Naive thymus-derived CD8-positive, alpha-beta T cell (primary cell): ENCODE measurements around the gene RAPGEFL1. TPM values are rescaled to one million over a fixed set of nuclear protein-coding genes. Genes with fewer than 3 reads are reported as not detected.
"Not testable (repeated sequence)": the region's sequence is repeated elsewhere in the genome, so short reads cannot be mapped to it uniquely, and the experiment has no call there.

ENCODE experiments used
- ATAC-seq, 2 donors: fragments of 150-1000 bp; cut with Tn5 transposase in 1 of 2; sonication (Bioruptor Pico), chemical (Tn5 transposase) in 1 of 2; 1 replicate in 1 of 2; 2 replicates in 1 of 2; pipeline ENCODE4 v1.10.0; 2021; ENCODE audit warnings: mild to moderate bottlenecking in 2 of 2, moderate library complexity in 2 of 2
- POLR2A ChIA-PET: fragments of 350-600 bp; sonication (Branson Sonifier 250); formaldehyde crosslinking; loops from one replicate; lab custom pipeline; 2021; ENCODE audit warnings: antibody characterized with exemption; lab: Charles Lee
- DNase-seq, 10 donors: peaks; one replicate each; pipeline versions ENCODE4 v3.0.0 to v3.0.0-alpha.2; 2020 to 2022
- H3K27ac Mint-ChIP-seq, 10 donors: one replicate each; pipeline ENCODE4 v1.8.0; 2020 to 2022; ENCODE audit warnings: mild to moderate bottlenecking in 10 of 10, mixed read lengths in 10 of 10, moderate library complexity in 4 of 10, inconsistent platforms in 1 of 10
- H3K27me3 Mint-ChIP-seq, 5 donors: one replicate each; pipeline ENCODE4 v1.8.0; 2021 to 2022; ENCODE audit warnings: mixed read lengths in 5 of 5
- H3K36me3 Mint-ChIP-seq, 3 donors: one replicate each; pipeline ENCODE4 v1.8.0; 2020 to 2022; ENCODE audit warnings: mixed read lengths in 3 of 3, mild to moderate bottlenecking in 2 of 3, inconsistent platforms in 1 of 3
- H3K4me1 Mint-ChIP-seq, 4 donors: one replicate each; pipeline ENCODE4 v1.8.0; 2021 to 2022; ENCODE audit warnings: mixed read lengths in 4 of 4
- H3K4me3 Mint-ChIP-seq, 10 donors: one replicate each; pipeline ENCODE4 v1.8.0; 2020 to 2022; ENCODE audit warnings: mild to moderate bottlenecking in 10 of 10, mixed read lengths in 10 of 10, moderate library complexity in 6 of 10, inconsistent platforms in 1 of 10
- H3K9me3 Mint-ChIP-seq, 9 donors: one replicate each; pipeline ENCODE4 v1.8.0; 2020 to 2022; ENCODE audit warnings: mixed read lengths in 9 of 9, mild to moderate bottlenecking in 3 of 9, inconsistent platforms in 1 of 9, moderate library complexity in 1 of 9
- polyA plus RNA-seq, 3 donors: library from polyadenylated mRNA; unstranded; fragments of 300-500 nt; fragmentation: Illumina TruSeq; gene quantifications; one replicate each; pipeline ENCODE4 v1.2.3, GENCODE V29; 2021
- total RNA-seq, 8 experiments: library from RNA in 2 of 8; stranded (reverse) in 2 of 8; gene quantifications; one replicate each; pipeline ENCODE4 v1.2.3 and lab custom pipeline; 2021 to 2026

Gene RAPGEFL1
- 1 to 10 TPM; 5.9 to 6.4 TPM for total RNA-seq
- polyA plus RNA-seq: under 1 TPM in 2 of 3 donors, not detected in 1; 0.12 to 0.65 TPM
- total RNA-seq (lab: John Stamatoyannopoulos, UW): 3.1 to 6.9 (median 4.5) reads per million in 6 experiments

- Mint-ChIP-seq H3K9me3 (no peaks in the 10 kb centered on the region), H3K4me3 (peak within 1 kb of the TSS; percentile 54 to 77 (median 68)), H3K27me3 (no peaks in the 10 kb centered on the region), H3K4me1 (peaks cover 9 to 16% (median 12%) of the 10 kb centered on the region in 4 donors), H3K27ac (peak within 1 kb of the TSS in 7 of 10 donors; percentile 48 to 87 (median 73)), H3K36me3 (peaks cover 0 to 25% (median 0%) of the 10 kb centered on the region in 3 donors)
- DNase-seq (peak; percentile 60 to 88 (median 72)), ATAC-seq (peak; percentile 95 to 98)
- POLR2A ChIA-PET: interaction anchor here (1.0 to 2.4 kb wide), 2 partner anchors 14 to 102 kb away, joined by 4 to 11 read pairs; no protein-coding TSS in a partner anchor
Observed at GRCh38 chr17:40177275-40177874, at the start of gene RAPGEFL1. Gene RAPGEFL1 (plus strand): TSS chr17:40177470. CDS start chr17:40177862, 392 bp downstream.

DNA sequence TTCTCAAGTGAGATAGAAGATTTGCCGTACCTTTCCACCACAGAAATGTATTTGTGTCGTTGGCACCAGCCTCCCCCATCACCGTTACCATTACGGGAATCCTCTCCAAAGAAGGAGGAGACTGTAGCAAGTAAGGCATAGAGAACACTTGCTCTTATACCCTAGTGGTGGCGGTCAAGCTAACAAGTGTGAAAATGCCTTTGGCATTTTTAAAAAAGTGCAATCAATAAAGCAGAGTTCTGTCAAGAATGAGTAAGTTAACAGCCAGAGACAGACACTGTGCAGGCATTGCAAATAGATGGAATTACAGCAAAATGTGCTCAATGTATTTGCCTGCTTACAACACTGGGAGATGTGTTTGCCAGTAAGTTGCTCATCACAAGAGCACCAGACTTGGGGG lies 47.8 kb upstream of the RAPGEFL1 start:
- POLR2A ChIA-PET: interaction anchor here (1.5 to 3.7 kb wide), 2 partner anchors 10 kb away, joined by 6 to 18 read pairs; partner anchors contain the start of gene CASC3
- Mint-ChIP-seq H3K4me1 (peaks cover 8 to 29% (median 27%) of the 10 kb centered on the region in 4 donors), H3K27me3 (no peaks in the 10 kb centered on the region), H3K4me3 (no peak overlapping the region), H3K27ac (peak overlapping the region in 7 of 10 donors; percentile 42 to 85 (median 77)), H3K36me3 (peaks cover 0 to 90% (median 13%) of the 10 kb centered on the region in 3 donors), H3K9me3 (no peaks in the 10 kb centered on the region)
- ATAC-seq (no peak), DNase-seq (no peak)

DNA sequence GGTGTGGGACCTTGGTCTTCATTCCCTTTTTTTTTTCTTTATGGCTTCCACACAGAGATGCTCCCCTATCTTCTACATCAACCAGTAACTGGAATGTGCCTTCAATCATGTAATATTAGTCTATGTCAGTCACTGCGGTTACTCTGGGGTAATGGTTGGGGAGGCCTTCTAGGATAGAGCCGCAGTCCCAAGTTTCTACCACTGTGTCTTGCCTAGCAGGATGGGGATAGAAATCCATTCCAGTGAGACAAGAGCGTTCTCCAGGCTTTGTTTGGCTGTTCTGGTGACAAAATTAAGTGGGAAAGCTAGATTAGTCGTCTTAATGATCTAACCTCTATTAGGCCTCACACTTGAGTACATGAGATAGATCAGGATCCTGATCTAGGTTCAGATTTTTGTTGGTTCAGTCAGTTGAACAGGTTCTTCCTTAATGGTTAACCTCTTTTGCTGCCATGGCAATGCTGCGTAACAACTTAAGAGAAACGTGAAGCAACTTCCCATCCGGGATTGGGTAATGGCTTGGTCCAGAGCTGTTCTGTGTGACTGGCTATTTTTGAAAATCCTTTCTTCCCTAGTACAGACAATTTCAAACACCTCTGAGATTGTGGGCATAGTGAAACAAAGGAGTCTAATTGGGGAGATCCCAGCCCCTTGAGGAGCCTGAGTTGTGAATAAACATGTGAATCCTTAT lies 46.8 kb upstream of the RAPGEFL1 start:
- H3K9me3 Mint-ChIP-seq: no peaks in the 10 kb centered on the region
- peak overlapping the region in 8 of 10 donors; percentile 20 to 87 (median 58) for H3K27ac Mint-ChIP-seq
- H3K4me1 Mint-ChIP-seq: peaks cover 8 to 30% (median 24%) of the 10 kb centered on the region in 4 donors
- POLR2A ChIA-PET: interaction anchor here (0.5 to 3.7 kb wide), 4 partner anchors 9 to 22 kb away, joined by 4 to 18 read pairs (median 5); partner anchors contain the start of gene CASC3
- H3K36me3 Mint-ChIP-seq: peaks cover 0 to 96% (median 14%) of the 10 kb centered on the region in 3 donors
- no peak overlapping the region for H3K4me3 Mint-ChIP-seq
- DNase-seq (no peak), ATAC-seq (no peak)
- no peaks in the 10 kb centered on the region for H3K27me3 Mint-ChIP-seq

DNA sequence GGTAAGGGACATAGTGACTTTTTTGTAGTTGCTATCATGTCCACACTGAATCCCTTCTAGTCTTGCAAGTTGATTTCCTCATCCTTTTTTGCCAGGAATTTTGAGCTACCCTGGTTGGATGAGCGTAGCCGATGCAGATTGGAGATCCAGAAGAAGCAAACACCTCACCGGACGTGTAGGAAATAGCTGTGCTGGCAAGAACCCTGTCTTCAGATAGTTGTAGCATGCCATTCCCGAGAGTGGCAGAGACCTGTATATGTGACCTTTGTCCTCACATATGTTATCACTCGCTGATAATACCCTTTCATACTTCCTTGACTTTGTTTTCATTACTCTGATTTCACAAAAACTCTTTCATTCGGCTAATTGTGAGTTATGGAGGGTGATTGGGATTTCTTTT lies 43.1 kb upstream of the RAPGEFL1 start:
- peak overlapping the region in 9 of 10 donors; percentile 30 to 84 (median 61) for H3K27ac Mint-ChIP-seq
- H3K27me3 Mint-ChIP-seq: no peaks in the 10 kb centered on the region
- ATAC-seq: no peak
- no peaks in the 10 kb centered on the region for H3K9me3 Mint-ChIP-seq
- peaks cover 11 to 28% (median 26%) of the 10 kb centered on the region in 4 donors for H3K4me1 Mint-ChIP-seq
- POLR2A ChIA-PET: interaction anchor here (1.7 to 4.2 kb wide), 2 partner anchors 11 to 24 kb away, joined by 3 to 31 read pairs; partner anchors contain the start of gene MSL1
- DNase-seq: no peak
- H3K4me3 Mint-ChIP-seq: no peak overlapping the region
- H3K36me3 Mint-ChIP-seq: peaks cover 0 to 83% (median 18%) of the 10 kb centered on the region in 3 donors

- Mint-ChIP-seq H3K4me3 (no peak overlapping the region), H3K36me3 (peaks cover 0 to 69% (median 14%) of the 10 kb centered on the region in 3 donors)
- POLR2A ChIA-PET: interaction anchor here (1.7 to 6.3 kb wide), 3 partner anchors 12 to 23 kb away, joined by 3 to 98 read pairs (median 31); partner anchors contain the start of gene MSL1
Observed at GRCh38 chr17:40135817-40136216, 41.5 kb upstream of the RAPGEFL1 start.

GRCh38 chr17:40139566-40140058 lies 37.7 kb upstream of the RAPGEFL1 start:
- Mint-ChIP-seq H3K4me1 (peaks cover 14 to 51% (median 41%) of the 10 kb centered on the region in 4 donors), H3K27ac (peak overlapping the region; percentile 95 to 100 (median 99)), H3K4me3 (peak overlapping the region; percentile 86 to 98 (median 95)), H3K27me3 (peaks cover 0 to 1% (median 0%) of the 10 kb centered on the region in 5 donors), H3K9me3 (peaks cover 0 to 4% (median 0%) of the 10 kb centered on the region in 9 donors), H3K36me3 (peaks cover 0 to 54% (median 14%) of the 10 kb centered on the region in 3 donors)
- POLR2A ChIA-PET: interaction anchor here (0.6 to 6.3 kb wide), 22 partner anchors 10 to 1549 kb away, joined by 3 to 98 read pairs (median 6); partner anchors contain the start of genes EIF1, MED24, MSL1 and NR1D1
- peak in 1 of 10 donors; percentile 11 for DNase-seq
- peak in 1 of 2 donors; percentile 26 for ATAC-seq

More at GRCh38 chr17:40135817-40136216, 41.5 kb upstream of the RAPGEFL1 start:
- ATAC-seq (no peak), DNase-seq (no peak)
- Mint-ChIP-seq H3K27me3 (peaks cover 0 to 1% (median 0%) of the 10 kb centered on the region in 5 donors), H3K4me1 (peaks cover 15 to 38% (median 31%) of the 10 kb centered on the region in 4 donors), H3K27ac (peak overlapping the region in 9 of 10 donors; percentile 30 to 86 (median 70)), H3K9me3 (peaks cover 0 to 4% (median 0%) of the 10 kb centered on the region in 9 donors)

GRCh38 chr17:40143166-40143565 lies 34.1 kb upstream of the RAPGEFL1 start:
- ATAC-seq, DNase-seq, H3K9me3 Mint-ChIP-seq, H3K27me3 Mint-ChIP-seq: not testable (repeated sequence)
- Mint-ChIP-seq H3K27ac (peak overlapping the region in 2 of 10 donors; percentile 15 to 37), H3K36me3 (peaks cover 0 to 51% (median 12%) of the 10 kb centered on the region in 3 donors), H3K4me1 (peaks cover 19 to 57% (median 54%) of the 10 kb centered on the region in 4 donors), H3K4me3 (peak overlapping the region in 1 of 10 donors; percentile 29)
- POLR2A ChIA-PET: interaction anchor here (2.3 kb wide), 1 partner anchor 20 kb away, joined by 7 read pairs; the partner anchor contains the start of gene MSL1

DNA sequence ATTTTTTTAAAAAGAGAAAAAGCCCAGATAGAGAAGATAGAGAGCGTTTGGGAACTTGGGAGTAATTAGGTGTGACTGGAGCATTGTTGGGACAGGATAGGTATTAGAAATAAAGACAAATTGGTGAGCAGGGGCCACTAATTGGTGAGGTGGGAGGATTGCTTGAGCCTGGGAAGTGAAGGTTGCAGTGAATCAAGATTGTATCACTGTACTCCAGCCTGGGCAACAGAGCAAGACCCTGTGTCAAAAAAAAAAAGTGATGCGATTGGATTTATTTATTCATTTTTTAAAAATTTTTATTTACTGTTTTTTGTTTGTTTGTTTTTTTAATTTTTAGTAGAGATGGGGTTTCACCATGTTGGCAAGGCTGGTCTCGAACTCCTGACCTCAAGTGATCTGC lies 31.8 kb upstream of the RAPGEFL1 start:
- H3K27ac Mint-ChIP-seq: peak overlapping the region in 3 of 10 donors; percentile 37 to 48 (median 42)
- no peaks in the 10 kb centered on the region for H3K27me3 Mint-ChIP-seq
- H3K36me3 Mint-ChIP-seq: peaks cover 0 to 75% (median 12%) of the 10 kb centered on the region in 3 donors
- no peak for DNase-seq
- ATAC-seq: no peak
- no peaks in the 10 kb centered on the region for H3K9me3 Mint-ChIP-seq
- POLR2A ChIA-PET: interaction anchor here (1.3 kb wide), 1 partner anchor 11 kb away, joined by 3 read pairs; no protein-coding TSS in a partner anchor
- peak overlapping the region in 1 of 10 donors; percentile 56 for H3K4me3 Mint-ChIP-seq
- peaks cover 24 to 65% (median 59%) of the 10 kb centered on the region in 4 donors for H3K4me1 Mint-ChIP-seq

- no peaks in the 10 kb centered on the region for H3K9me3 Mint-ChIP-seq
- ATAC-seq (no peak), DNase-seq (no peak)
- H3K4me3 Mint-ChIP-seq: no peak overlapping the region
- peaks cover 0 to 77% (median 6%) of the 10 kb centered on the region in 3 donors for H3K36me3 Mint-ChIP-seq
- POLR2A ChIA-PET: no interaction called here
- H3K27me3 Mint-ChIP-seq: no peaks in the 10 kb centered on the region
- H3K4me1 Mint-ChIP-seq: peaks cover 26 to 62% (median 52%) of the 10 kb centered on the region in 4 donors
- H3K27ac Mint-ChIP-seq: peak overlapping the region in 6 of 10 donors; percentile 7 to 82 (median 71)
Observed at GRCh38 chr17:40148527-40148926, 28.7 kb upstream of the RAPGEFL1 start.

GRCh38 chr17:40150276-40150675 lies 27.0 kb upstream of the RAPGEFL1 start:
- DNase-seq: no peak
- H3K4me3 Mint-ChIP-seq: peak overlapping the region in 1 of 10 donors; percentile 34
- H3K4me1 Mint-ChIP-seq: peaks cover 24 to 67% (median 54%) of the 10 kb centered on the region in 4 donors
- no peaks in the 10 kb centered on the region for H3K9me3 Mint-ChIP-seq
- ATAC-seq: no peak
- H3K27ac Mint-ChIP-seq: peak overlapping the region; percentile 15 to 85 (median 40)
- no peaks in the 10 kb centered on the region for H3K27me3 Mint-ChIP-seq
- H3K36me3 Mint-ChIP-seq: peaks cover 0 to 88% (median 6%) of the 10 kb centered on the region in 3 donors
- POLR2A ChIA-PET: interaction anchor here (0.6 to 0.7 kb wide), 3 partner anchors 26 to 914 kb away, joined by 3 read pairs; no protein-coding TSS in a partner anchor

- Mint-ChIP-seq H3K9me3 (no peaks in the 10 kb centered on the region), H3K36me3 (peaks cover 0 to 91% (median 0%) of the 10 kb centered on the region in 3 donors), H3K27me3 (no peaks in the 10 kb centered on the region), H3K4me1 (peaks cover 23 to 68% (median 52%) of the 10 kb centered on the region in 4 donors), H3K4me3 (no peak overlapping the region), H3K27ac (peak overlapping the region in 5 of 10 donors; percentile 8 to 36 (median 19))
- no peak for ATAC-seq
- DNase-seq: no peak
- POLR2A ChIA-PET: interaction anchor here (0.7 to 0.8 kb wide), 2 partner anchors 29 to 538 kb away, joined by 3 to 4 read pairs; no protein-coding TSS in a partner anchor
Observed at GRCh38 chr17:40151414-40151963, 25.8 kb upstream of the RAPGEFL1 start.
